HEK293 (cell line): ENCODE results near the gene OCA2.

ENCODE experiments used
- CTCF ChIA-PET: fragments of 350-600 bp; formaldehyde crosslinking; extraction: SDS; loops from one replicate; lab custom pipeline; 2021; ENCODE audit warnings: antibody characterized with exemption; lab: Yijun Ruan, JAX
- POLR2A ChIA-PET: fragments of 300-600 bp; formaldehyde crosslinking; extraction: SDS; loops from one replicate; lab custom pipeline; 2020; ENCODE audit warnings: antibody characterized with exemption, inconsistent platforms; lab: Yijun Ruan, JAX
- H3K27ac ChIP-seq: fragments of 200-500 bp; sonication (Bioruptor generic); 2 replicates; pipeline ENCODE4 v1.5.1; 2014; ENCODE audit warnings: low read depth, low read length, control low read depth, inconsistent platforms; ENCODE audit errors: extremely low read depth
- H3K36me3 ChIP-seq, 2 experiments: fragments of 200-500 bp in 1 of 2; sonication (Bioruptor generic) in 1 of 2; 1 replicate in 1 of 2; 2 replicates in 1 of 2; pipeline ENCODE4 v1.5.1; 2014 to 2017; ENCODE audit warnings: inconsistent platforms in 2 of 2, low read length in 2 of 2; ENCODE audit not compliant: control insufficient read depth in 2 of 2, insufficient read depth in 1 of 2
- H3K4me1 ChIP-seq: fragments of 200-500 bp; sonication (Bioruptor generic); 2 replicates; pipeline ENCODE4 v1.5.1; 2014; ENCODE audit warnings: mild to moderate bottlenecking, low read length, inconsistent platforms; ENCODE audit not compliant: control insufficient read depth, insufficient read depth
- H3K4me3 ChIP-seq: 2 replicates; pipeline ENCODE4 v1.5.1; 2011; ENCODE audit warnings: low read depth, mild to moderate bottlenecking, control low read depth, low read length, moderate library complexity
- H3K9me3 ChIP-seq: fragments of 200-500 bp; sonication (Bioruptor generic); 2 replicates; pipeline ENCODE4 v1.5.1; 2014; ENCODE audit warnings: low read depth, low read length, inconsistent platforms; ENCODE audit not compliant: control insufficient read depth, insufficient read depth
- BCL11A ChIP-seq: fragments of 450-650 bp; formaldehyde crosslinking; IDR thresholded peaks from 2 replicates; pipeline ENCODE4 v1.5.1; 2016; ENCODE audit warnings: low read depth, missing biosample characterization, missing genetic modification characterization
- FEZF1 ChIP-seq: fragments of 450-650 bp; formaldehyde crosslinking; IDR thresholded peaks from 2 replicates; pipeline ENCODE4 v1.5.1; 2016; ENCODE audit warnings: missing biosample characterization, missing genetic modification characterization
- GFI1B ChIP-seq: fragments of 450-650 bp; formaldehyde crosslinking; IDR thresholded peaks from 2 replicates; pipeline ENCODE4 v1.5.1; 2016; ENCODE audit warnings: missing biosample characterization, missing genetic modification characterization
- GLI2 ChIP-seq: fragments of 450-650 bp; formaldehyde crosslinking; IDR thresholded peaks from 2 replicates; pipeline ENCODE4; 2017; ENCODE audit warnings: missing biosample characterization, missing genetic modification characterization, low read depth, borderline replicate concordance
- INSM2 ChIP-seq: fragments of 450-650 bp; formaldehyde crosslinking; IDR thresholded peaks from 2 replicates; pipeline ENCODE4 v1.5.1; 2016; ENCODE audit warnings: missing biosample characterization, missing genetic modification characterization
- KLF1 ChIP-seq: fragments of 450-650 bp; formaldehyde crosslinking; IDR thresholded peaks from 2 replicates; pipeline ENCODE4 v1.5.1; 2016; ENCODE audit warnings: missing biosample characterization, missing genetic modification characterization
- KLF16 ChIP-seq: fragments of 450-650 bp; formaldehyde crosslinking; IDR thresholded peaks from 2 replicates; pipeline ENCODE4 v1.5.1; 2017; ENCODE audit warnings: missing biosample characterization, missing genetic modification characterization
- SP3 ChIP-seq: fragments of 450-650 bp; formaldehyde crosslinking; IDR thresholded peaks from 2 replicates; pipeline ENCODE4 v1.5.1; 2016; ENCODE audit warnings: missing biosample characterization, missing genetic modification characterization
- YY1 ChIP-seq: fragments of 450-650 bp; formaldehyde crosslinking; IDR thresholded peaks from 2 replicates; pipeline ENCODE4 v1.5.1; 2018; ENCODE audit warnings: missing biosample characterization, missing genetic modification characterization
- ZNF19 ChIP-seq: fragments of 450-650 bp; formaldehyde crosslinking; IDR thresholded peaks from 2 replicates; pipeline ENCODE4; 2016; ENCODE audit warnings: missing biosample characterization, missing genetic modification characterization, low read depth
- ZNF239 ChIP-seq: fragments of 450-650 bp; formaldehyde crosslinking; IDR thresholded peaks from 2 replicates; pipeline ENCODE4 v1.5.1; 2016; ENCODE audit warnings: missing biosample characterization, missing genetic modification characterization
- ZNF248 ChIP-seq: fragments of 450-650 bp; formaldehyde crosslinking; IDR thresholded peaks from 2 replicates; pipeline ENCODE4 v1.5.1; 2017; ENCODE audit warnings: missing biosample characterization, missing genetic modification characterization
- ZNF302 ChIP-seq: fragments of 450-650 bp; formaldehyde crosslinking; IDR thresholded peaks from 2 replicates; pipeline ENCODE4 v1.5.1; 2016; ENCODE audit warnings: missing biosample characterization, missing genetic modification characterization, low read depth
- ZNF335 ChIP-seq: fragments of 450-650 bp; formaldehyde crosslinking; conservative IDR thresholded peaks from 2 replicates; pipeline ENCODE4 v1.5.1; 2016; ENCODE audit warnings: missing biosample characterization, missing genetic modification characterization
- ZNF354C ChIP-seq: fragments of 450-650 bp; formaldehyde crosslinking; IDR thresholded peaks from 2 replicates; pipeline ENCODE4 v1.5.1; 2016; ENCODE audit warnings: missing biosample characterization, missing genetic modification characterization, low read depth, borderline replicate concordance
- ZNF391 ChIP-seq: fragments of 450-650 bp; formaldehyde crosslinking; IDR thresholded peaks from 2 replicates; pipeline ENCODE4 v1.5.1; 2016; ENCODE audit warnings: low read depth, missing biosample characterization, missing genetic modification characterization, borderline replicate concordance
- ZNF426 ChIP-seq: fragments of 450-650 bp; formaldehyde crosslinking; IDR thresholded peaks from 2 replicates; pipeline ENCODE4 v1.5.1; 2017; ENCODE audit warnings: missing biosample characterization, missing genetic modification characterization, mild to moderate bottlenecking, inconsistent platforms, moderate library complexity
- ZNF514 ChIP-seq: fragments of 450-650 bp; formaldehyde crosslinking; IDR thresholded peaks from 2 replicates; pipeline ENCODE4 v1.5.1; 2016; ENCODE audit warnings: missing biosample characterization, missing genetic modification characterization
- ZNF548 ChIP-seq: fragments of 450-650 bp; formaldehyde crosslinking; IDR thresholded peaks from 2 replicates; pipeline ENCODE4 v1.5.1; 2016; ENCODE audit warnings: missing biosample characterization, missing genetic modification characterization
- ZNF701 ChIP-seq: fragments of 450-650 bp; formaldehyde crosslinking; IDR thresholded peaks from 2 replicates; pipeline ENCODE4 v1.5.1; 2016; ENCODE audit warnings: missing biosample characterization, missing genetic modification characterization
- ZNF76 ChIP-seq: fragments of 450-650 bp; formaldehyde crosslinking; IDR thresholded peaks from 2 replicates; pipeline ENCODE4; 2016; ENCODE audit warnings: low read depth, missing biosample characterization, missing genetic modification characterization, borderline replicate concordance
- ZNF837 ChIP-seq: fragments of 450-650 bp; formaldehyde crosslinking; IDR thresholded peaks from 2 replicates; pipeline ENCODE4 v1.5.1; 2016; ENCODE audit warnings: missing biosample characterization, missing genetic modification characterization
- TF ChIP-seq, protein P1 (sequence below): fragments of 450-650 bp; formaldehyde crosslinking; IDR thresholded peaks from 2 replicates; pipeline ENCODE4 v1.5.1; 2016; ENCODE audit warnings: missing biosample characterization, missing genetic modification characterization
- TF ChIP-seq, protein P2 (sequence below): fragments of 450-650 bp; formaldehyde crosslinking; IDR thresholded peaks from 2 replicates; pipeline ENCODE4 v1.5.1; 2016; ENCODE audit warnings: missing biosample characterization, missing genetic modification characterization
- TF ChIP-seq, protein P3 (sequence below): fragments of 450-650 bp; formaldehyde crosslinking; IDR thresholded peaks from 2 replicates; pipeline ENCODE4 v1.5.1; 2016; ENCODE audit warnings: missing biosample characterization, missing genetic modification characterization

OCA2 gene

GRCh38 chr15:28003302-28004037 lies 95.6 kb downstream of the OCA2 start (continued):
- TF ChIP-seq, protein P1, sequence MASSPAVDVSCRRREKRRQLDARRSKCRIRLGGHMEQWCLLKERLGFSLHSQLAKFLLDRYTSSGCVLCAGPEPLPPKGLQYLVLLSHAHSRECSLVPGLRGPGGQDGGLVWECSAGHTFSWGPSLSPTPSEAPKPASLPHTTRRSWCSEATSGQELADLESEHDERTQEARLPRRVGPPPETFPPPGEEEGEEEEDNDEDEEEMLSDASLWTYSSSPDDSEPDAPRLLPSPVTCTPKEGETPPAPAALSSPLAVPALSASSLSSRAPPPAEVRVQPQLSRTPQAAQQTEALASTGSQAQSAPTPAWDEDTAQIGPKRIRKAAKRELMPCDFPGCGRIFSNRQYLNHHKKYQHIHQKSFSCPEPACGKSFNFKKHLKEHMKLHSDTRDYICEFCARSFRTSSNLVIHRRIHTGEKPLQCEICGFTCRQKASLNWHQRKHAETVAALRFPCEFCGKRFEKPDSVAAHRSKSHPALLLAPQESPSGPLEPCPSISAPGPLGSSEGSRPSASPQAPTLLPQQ (tag by site-specific recombination) = no peak
- TF ChIP-seq KLF1 (no peak), FEZF1 (tag by site-specific recombination) (no peak), ZNF76 (tag by site-specific recombination) (no peak), ZNF239 (tag by site-specific recombination) (no peak), ZNF302 (tag by site-specific recombination) (no peak), ZNF248 (tag by site-specific recombination) (no peak), YY1 (tag by site-specific recombination) (no peak), GFI1B (no peak), ZNF391 (tag by site-specific recombination) (no peak)
- TF ChIP-seq, all 188 proteins: peak for 0

DNA sequence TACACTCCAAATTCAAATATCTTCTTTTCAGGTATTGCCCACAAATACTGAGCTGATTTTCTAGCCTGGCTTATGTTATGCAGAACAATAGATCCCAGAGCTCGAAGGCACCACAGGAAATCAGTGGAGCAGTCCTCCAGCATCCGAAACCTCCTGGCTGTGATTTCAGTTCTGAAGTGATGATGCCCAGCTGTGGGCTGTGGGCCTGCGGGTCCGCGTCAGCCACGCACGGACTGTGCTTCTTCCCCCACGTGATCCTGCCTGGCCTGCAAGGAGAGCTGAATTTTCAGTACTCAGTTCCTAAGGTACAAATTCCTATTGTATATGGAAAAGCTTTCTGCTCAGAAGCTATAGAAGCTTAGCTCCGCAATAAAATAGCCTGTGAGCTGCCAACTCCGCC lies 96.2 kb downstream of the OCA2 start:
- H3K4me1 ChIP-seq = no peaks in the 10 kb centered on the region
- ChIA-PET CTCF (interaction anchor here (1.5 kb wide), 1 partner anchor 19 kb away, joined by 5 read pairs; no protein-coding TSS in a partner anchor), POLR2A (no interaction called here)
- H3K9me3 ChIP-seq = no peaks in the 10 kb centered on the region
- H3K27ac ChIP-seq = no peak overlapping the region
- TF ChIP-seq ZNF335 (tag by site-specific recombination) = no peak
- no peak for TF ChIP-seq ZNF514
- TF ChIP-seq SP3 (tag by site-specific recombination) = no peak
- no peak for TF ChIP-seq YY1 (tag by site-specific recombination)
- TF ChIP-seq ZNF837 (tag by site-specific recombination) = no peak
- TF ChIP-seq ZNF354C (tag by site-specific recombination) = no peak
- TF ChIP-seq KLF16 (tag by site-specific recombination) = no peak
- no peak for TF ChIP-seq ZNF701 (tag by site-specific recombination)
- no peak for TF ChIP-seq ZNF19
- no peak for TF ChIP-seq INSM2 (tag by site-specific recombination)
- H3K4me3 ChIP-seq = no peak overlapping the region
- H3K36me3 ChIP-seq = no peaks in the 10 kb centered on the region

DNA sequence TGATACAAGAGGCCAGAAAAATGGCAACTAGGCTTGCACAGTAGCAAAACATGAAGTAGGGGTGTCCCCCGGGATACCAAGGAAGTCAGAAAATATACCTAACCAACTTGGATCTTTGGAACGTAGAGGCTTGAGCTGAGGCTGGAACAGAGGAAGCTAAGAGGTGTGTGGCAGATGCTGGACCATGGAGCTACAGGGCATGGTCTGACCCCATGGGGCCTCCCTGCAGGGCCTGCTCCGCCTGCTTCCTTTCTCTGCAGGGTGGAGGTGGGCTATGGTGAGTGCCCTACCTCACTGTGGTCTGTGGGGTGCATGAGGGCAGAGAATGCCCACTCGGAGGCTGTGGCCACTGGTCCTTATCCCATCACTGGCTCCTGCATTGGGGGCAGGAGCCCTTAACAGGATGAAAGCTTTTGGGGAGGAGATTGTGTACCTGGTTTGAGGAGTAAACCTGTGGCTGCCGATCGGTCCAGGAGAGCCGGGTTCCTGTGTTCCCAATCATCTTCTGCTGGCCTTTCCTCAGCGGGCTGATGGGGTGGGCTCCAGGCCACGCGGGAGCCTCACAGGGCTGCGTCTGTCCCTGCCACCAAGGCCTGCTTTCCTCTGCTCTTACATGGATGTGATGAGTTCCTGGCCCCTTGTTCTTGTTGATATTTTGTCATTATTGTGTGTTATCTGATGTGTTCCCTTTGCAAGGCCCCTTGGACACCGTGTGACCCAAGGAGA lies 96.8 kb downstream of the OCA2 start:
- no peaks in the 10 kb centered on the region for H3K4me1 ChIP-seq
- H3K9me3 ChIP-seq = no peaks in the 10 kb centered on the region
- H3K4me3 ChIP-seq = no peak overlapping the region
- ChIA-PET CTCF (interaction anchor here (1.5 kb wide), 1 partner anchor 19 kb away, joined by 5 read pairs; no protein-coding TSS in a partner anchor), POLR2A (no interaction called here)
- no peaks in the 10 kb centered on the region for H3K36me3 ChIP-seq
- H3K27ac ChIP-seq = no peak overlapping the region
- TF ChIP-seq ZNF426 (tag by site-specific recombination) (no peak), BCL11A (tag by site-specific recombination) (no peak), SP3 (tag by site-specific recombination) (no peak), GLI2 (tag by site-specific recombination) (no peak), ZNF548 (tag by site-specific recombination) (no peak)
- TF ChIP-seq, protein P2, sequence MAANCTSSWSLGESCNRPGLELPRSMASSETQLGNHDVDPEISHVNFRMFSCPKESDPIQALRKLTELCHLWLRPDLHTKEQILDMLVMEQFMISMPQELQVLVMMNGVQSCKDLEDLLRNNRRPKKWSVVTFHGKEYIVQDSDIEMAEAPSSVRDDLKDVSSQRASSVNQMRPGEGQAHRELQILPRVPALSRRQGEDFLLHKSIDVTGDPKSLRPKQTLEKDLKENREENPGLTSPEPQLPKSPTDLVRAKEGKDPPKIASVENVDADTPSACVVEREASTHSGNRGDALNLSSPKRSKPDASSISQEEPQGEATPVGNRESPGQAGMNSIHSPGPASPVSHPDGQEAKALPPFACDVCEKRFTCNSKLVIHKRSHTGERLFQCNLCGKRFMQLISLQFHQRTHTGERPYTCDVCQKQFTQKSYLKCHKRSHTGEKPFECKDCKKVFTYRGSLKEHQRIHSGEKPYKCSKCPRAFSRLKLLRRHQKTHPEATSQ (tag by site-specific recombination) = no peak
- TF ChIP-seq, protein P3, sequence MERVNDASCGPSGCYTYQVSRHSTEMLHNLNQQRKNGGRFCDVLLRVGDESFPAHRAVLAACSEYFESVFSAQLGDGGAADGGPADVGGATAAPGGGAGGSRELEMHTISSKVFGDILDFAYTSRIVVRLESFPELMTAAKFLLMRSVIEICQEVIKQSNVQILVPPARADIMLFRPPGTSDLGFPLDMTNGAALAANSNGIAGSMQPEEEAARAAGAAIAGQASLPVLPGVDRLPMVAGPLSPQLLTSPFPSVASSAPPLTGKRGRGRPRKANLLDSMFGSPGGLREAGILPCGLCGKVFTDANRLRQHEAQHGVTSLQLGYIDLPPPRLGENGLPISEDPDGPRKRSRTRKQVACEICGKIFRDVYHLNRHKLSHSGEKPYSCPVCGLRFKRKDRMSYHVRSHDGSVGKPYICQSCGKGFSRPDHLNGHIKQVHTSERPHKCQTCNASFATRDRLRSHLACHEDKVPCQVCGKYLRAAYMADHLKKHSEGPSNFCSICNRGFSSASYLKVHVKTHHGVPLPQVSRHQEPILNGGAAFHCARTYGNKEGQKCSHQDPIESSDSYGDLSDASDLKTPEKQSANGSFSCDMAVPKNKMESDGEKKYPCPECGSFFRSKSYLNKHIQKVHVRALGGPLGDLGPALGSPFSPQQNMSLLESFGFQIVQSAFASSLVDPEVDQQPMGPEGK (tag by site-specific recombination) = no peak
